ENCODE data around the gene ISOC2.

The ISOC2 gene

GRCh38 chr19:55486971-55487923 is 25.8 kb upstream of the ISOC2 start:
- DNase-seq (ENCODE audit: low read depth), result peak; percentile 23
- no peak for TF ChIP-seq POLR2A (IDR thresholded peaks at IDR 0.05; ENCODE audit: extremely low read depth, insufficient read length)
- no peak for TF ChIP-seq CTCF (IDR thresholded peaks at IDR 0.05; ENCODE audit: low read depth, low read length)
- TF ChIP-seq MYC (IDR thresholded peaks at IDR 0.05; ENCODE audit: low read depth, low read length), result no peak
- no peak for TF ChIP-seq MAX (IDR thresholded peaks at IDR 0.05; ENCODE audit: low read depth, low read length)
- H3K4me3 ChIP-seq (ENCODE audit: low read depth, low read length), result no peak overlapping the region

- TF ChIP-seq POLR2A (IDR thresholded peaks at IDR 0.05; ENCODE audit: extremely low read depth, insufficient read length) (no peak), MYC (IDR thresholded peaks at IDR 0.05; ENCODE audit: low read depth, low read length) (no peak), CTCF (IDR thresholded peaks at IDR 0.05; ENCODE audit: low read depth, low read length) (no peak), MAX (IDR thresholded peaks at IDR 0.05; ENCODE audit: low read depth, low read length) (no peak)
- no peak overlapping the region for H3K4me3 ChIP-seq (ENCODE audit: low read depth, low read length)
- DNase-seq (ENCODE audit: low read depth), result no peak
Measured at GRCh38 chr19:55486043-55486970, 24.9 kb upstream of the ISOC2 start.

- TF ChIP-seq POLR2A (IDR thresholded peaks at IDR 0.05; ENCODE audit: extremely low read depth, insufficient read length), result no peak
- TF ChIP-seq CTCF (IDR thresholded peaks at IDR 0.05; ENCODE audit: low read depth, low read length), result no peak
- no peak for TF ChIP-seq MYC (IDR thresholded peaks at IDR 0.05; ENCODE audit: low read depth, low read length)
- no peak for TF ChIP-seq MAX (IDR thresholded peaks at IDR 0.05; ENCODE audit: low read depth, low read length)
- peak overlapping the region; percentile 52 for H3K4me3 ChIP-seq (ENCODE audit: low read depth, low read length)
- DNase-seq (ENCODE audit: low read depth), result no peak
Measured at GRCh38 chr19:55485439-55486011, 24.1 kb upstream of the ISOC2 start.

GRCh38 chr19:55484593-55485438 is 23.4 kb upstream of the ISOC2 start, which contains the start of gene NAT14:
Gene NAT14, plus strand, starts transcription at chr19:55485188. Its CDS starts 521 bp downstream, at chr19:55485709.
- peak; percentile 67 for DNase-seq (ENCODE audit: low read depth)
- TF ChIP-seq MYC (IDR thresholded peaks at IDR 0.05; ENCODE audit: low read depth, low read length) (no peak), POLR2A (IDR thresholded peaks at IDR 0.05; ENCODE audit: extremely low read depth, insufficient read length) (peak; percentile 32)
- peak within 1 kb of the TSS; percentile 52 for H3K4me3 ChIP-seq (ENCODE audit: low read depth, low read length)

- TF ChIP-seq MYC (IDR thresholded peaks at IDR 0.05; ENCODE audit: low read depth, low read length), result no peak
- TF ChIP-seq POLR2A (IDR thresholded peaks at IDR 0.05; ENCODE audit: extremely low read depth, insufficient read length), result no peak
- no peak for TF ChIP-seq MAX (IDR thresholded peaks at IDR 0.05; ENCODE audit: low read depth, low read length)
- TF ChIP-seq CTCF (IDR thresholded peaks at IDR 0.05; ENCODE audit: low read depth, low read length), result no peak
- H3K4me3 ChIP-seq (ENCODE audit: low read depth, low read length), result no peak overlapping the region
- DNase-seq (ENCODE audit: low read depth), result no peak
Measured at GRCh38 chr19:55483706-55484592, 22.5 kb upstream of the ISOC2 start.

Data from NB4 (cell line).